ENCODE data around the gene AIFM2. TPM values are rescaled to one million over a fixed set of nuclear protein-coding genes. Genes with fewer than 3 reads are reported as not detected.

Gene AIFM2
- polyA plus RNA-seq, 4 donors: 3.8 to 15.7 (median 13.6) TPM

DNA sequence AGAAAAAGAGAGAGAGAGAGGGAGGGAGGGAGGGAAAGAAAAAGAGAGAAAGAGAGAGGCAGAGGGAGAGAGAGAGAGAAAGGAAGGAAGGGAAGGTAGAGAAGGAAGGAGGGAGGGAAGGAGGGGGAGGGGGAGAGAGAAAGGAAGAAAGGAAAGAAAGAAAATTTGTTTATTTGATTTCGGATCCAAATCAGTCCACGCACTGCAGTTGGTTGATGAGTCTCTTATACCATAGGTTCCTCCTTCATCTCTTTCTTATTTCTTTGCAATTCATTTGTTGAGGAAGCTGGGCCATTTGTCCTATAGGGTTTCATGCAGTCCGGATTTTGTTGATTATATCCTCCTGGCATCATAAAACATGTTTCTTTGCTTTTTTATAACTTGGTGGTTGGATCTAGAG, 34.4 kb downstream of the AIFM2 start:
- peaks cover 0 to 4% (median 0%) of the 10 kb centered on the region in 3 donors for H3K4me1 ChIP-seq (ENCODE audit: control insufficient read depth in 3 of 3, insufficient read depth in 2 of 3, low read depth in 1 of 3, low read length in 2 of 3)
- H3K9me3 ChIP-seq (ENCODE audit: control insufficient read depth in 2 of 2, insufficient read depth in 1 of 2, low read depth in 1 of 2, low read length in 1 of 2): peaks cover 0 to 3% of the 10 kb centered on the region in 2 donors
- H3K36me3 ChIP-seq (ENCODE audit: control insufficient read depth in 3 of 3, insufficient read depth in 2 of 3, low read depth in 1 of 3, low read length in 3 of 3): peaks cover 2 to 70% (median 3%) of the 10 kb centered on the region in 3 donors
- FAIRE-seq: no peak
- WGBS, 3 donors: 89 to 95% (median 93%) methylated on average over 3 of the region's 3 CpGs
- no peak for DNase-seq
- no peak overlapping the region for H3K27ac ChIP-seq (ENCODE audit: low read depth in 1 of 3, low read length in 2 of 3)
- no peak overlapping the region for H3K4me3 ChIP-seq (ENCODE audit: low read depth in 1 of 3, low read length in 3 of 3)
- H3K27me3 ChIP-seq (ENCODE audit: control insufficient read depth in 3 of 3, insufficient read depth in 3 of 3, low read length in 3 of 3): no peaks in the 10 kb centered on the region

DNA sequence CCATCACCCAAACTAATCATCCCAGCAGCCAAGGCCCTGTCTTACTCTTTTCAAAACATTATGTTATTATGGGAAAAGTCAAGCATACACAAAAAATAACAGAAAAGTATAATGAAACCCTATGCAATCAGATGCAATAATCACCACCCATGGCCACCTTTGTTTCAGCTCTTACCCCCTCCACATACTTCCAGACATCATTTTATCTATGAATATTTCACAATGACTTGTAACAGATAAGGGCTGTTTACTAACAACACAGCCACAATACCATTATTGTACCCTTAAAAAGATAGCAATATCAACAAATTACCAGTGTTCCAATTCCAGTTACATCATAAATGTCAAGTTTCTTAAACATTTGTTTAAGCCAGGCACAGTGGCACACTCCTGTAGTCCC, 35.2 kb downstream of the AIFM2 start:
- no peak overlapping the region for H3K4me3 ChIP-seq (ENCODE audit: low read depth in 1 of 3, low read length in 3 of 3)
- FAIRE-seq (no peak), DNase-seq (no peak)
- no peaks in the 10 kb centered on the region for H3K27me3 ChIP-seq (ENCODE audit: control insufficient read depth in 3 of 3, insufficient read depth in 3 of 3, low read length in 3 of 3)
- H3K4me1 ChIP-seq (ENCODE audit: control insufficient read depth in 3 of 3, insufficient read depth in 2 of 3, low read depth in 1 of 3, low read length in 2 of 3): peaks cover 0 to 7% (median 0%) of the 10 kb centered on the region in 3 donors
- peaks cover 2 to 71% (median 3%) of the 10 kb centered on the region in 3 donors for H3K36me3 ChIP-seq (ENCODE audit: control insufficient read depth in 3 of 3, insufficient read depth in 2 of 3, low read depth in 1 of 3, low read length in 3 of 3)
- no peak overlapping the region for H3K27ac ChIP-seq (ENCODE audit: low read depth in 1 of 3, low read length in 2 of 3)
- H3K9me3 ChIP-seq (ENCODE audit: control insufficient read depth in 2 of 2, insufficient read depth in 1 of 2, low read depth in 1 of 2, low read length in 1 of 2): peaks cover 0 to 3% of the 10 kb centered on the region in 2 donors

DNA sequence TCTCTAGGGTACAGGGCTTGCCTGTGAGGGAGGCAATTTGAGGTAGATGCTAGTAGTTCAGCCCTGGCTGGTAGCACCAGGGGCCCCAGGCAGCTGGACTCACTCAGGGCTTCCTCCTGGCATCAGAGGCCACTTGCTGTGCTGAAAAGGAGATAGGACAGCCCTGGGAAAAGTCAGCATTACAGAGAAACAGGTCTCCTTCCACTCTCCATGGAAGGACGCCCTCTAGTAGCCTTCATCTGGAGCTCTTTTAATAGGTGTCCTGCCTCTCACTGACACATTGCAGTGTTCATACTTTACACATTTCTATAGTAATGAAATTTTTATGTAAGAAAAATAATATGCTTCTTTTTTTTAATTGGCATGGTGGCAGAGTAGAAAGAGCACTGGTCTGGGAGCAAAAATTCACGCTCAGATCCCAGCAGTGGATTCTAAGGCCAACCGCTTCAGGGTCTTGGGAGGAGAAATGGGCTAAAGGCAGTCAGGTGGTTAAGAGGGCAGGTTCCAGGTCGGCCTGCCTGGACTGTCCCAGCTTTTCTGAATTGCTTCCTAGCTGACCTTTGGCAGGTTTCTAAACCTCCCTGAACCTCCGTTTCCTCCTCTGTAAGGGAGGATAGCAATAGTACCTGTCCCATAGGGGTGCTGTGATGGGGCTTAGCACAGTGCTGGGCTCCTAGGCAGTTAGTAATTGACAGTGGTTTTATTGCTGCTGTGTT, 35.8 kb downstream of the AIFM2 start:
- peaks cover 2 to 72% (median 3%) of the 10 kb centered on the region in 3 donors for H3K36me3 ChIP-seq (ENCODE audit: control insufficient read depth in 3 of 3, insufficient read depth in 2 of 3, low read depth in 1 of 3, low read length in 3 of 3)
- H3K4me1 ChIP-seq (ENCODE audit: control insufficient read depth in 3 of 3, insufficient read depth in 2 of 3, low read depth in 1 of 3, low read length in 2 of 3): peaks cover 0 to 13% (median 0%) of the 10 kb centered on the region in 3 donors
- FAIRE-seq (no peak), DNase-seq (no peak)
- 84 to 91% (median 89%) methylated on average over 5 of the region's 5 CpGs for WGBS, 3 donors
- H3K4me3 ChIP-seq (ENCODE audit: low read depth in 1 of 3, low read length in 3 of 3): no peak overlapping the region
- H3K27ac ChIP-seq (ENCODE audit: low read depth in 1 of 3, low read length in 2 of 3): no peak overlapping the region
- H3K9me3 ChIP-seq (ENCODE audit: control insufficient read depth in 2 of 2, insufficient read depth in 1 of 2, low read depth in 1 of 2, low read length in 1 of 2): peaks cover 0 to 3% of the 10 kb centered on the region in 2 donors
- H3K27me3 ChIP-seq (ENCODE audit: control insufficient read depth in 3 of 3, insufficient read depth in 3 of 3, low read length in 3 of 3): no peaks in the 10 kb centered on the region

DNA sequence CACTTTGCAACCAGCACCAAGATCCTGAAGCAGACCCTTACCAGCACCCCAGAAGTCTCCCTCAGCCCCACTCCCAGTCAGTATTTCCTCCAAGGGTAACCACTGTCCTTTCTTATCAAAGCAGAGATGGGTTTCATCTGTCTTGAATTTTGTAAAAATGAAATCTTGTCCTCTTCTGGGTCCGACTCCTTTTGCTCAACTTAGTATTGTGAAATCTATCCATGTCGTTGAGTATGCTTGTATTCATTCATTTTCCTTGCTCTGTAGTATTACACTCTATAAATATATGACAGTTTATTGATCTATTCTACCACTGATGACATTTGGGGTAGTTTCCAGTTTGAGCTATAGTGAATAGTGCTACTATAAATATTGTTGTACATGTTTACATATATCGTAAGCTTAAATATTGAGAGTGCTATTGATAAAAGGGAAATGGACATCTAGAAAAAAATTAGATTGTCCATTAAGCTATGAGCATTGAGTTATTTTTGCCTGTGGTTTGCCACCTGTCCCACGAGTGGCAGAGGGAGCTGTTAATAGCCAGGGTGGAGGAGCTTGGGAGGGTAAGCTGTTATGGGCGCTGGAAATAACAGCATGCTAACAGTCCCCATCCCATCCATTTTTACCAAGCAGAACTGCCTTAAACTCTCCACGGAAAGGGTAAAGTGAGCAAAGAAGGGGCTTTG, 36.5 kb downstream of the AIFM2 start:
- Histone ChIP-seq H3K4me1 (ENCODE audit: control insufficient read depth in 3 of 3, insufficient read depth in 2 of 3, low read depth in 1 of 3, low read length in 2 of 3) (peaks cover 0 to 20% (median 0%) of the 10 kb centered on the region in 3 donors), H3K27me3 (ENCODE audit: control insufficient read depth in 3 of 3, insufficient read depth in 3 of 3, low read length in 3 of 3) (no peaks in the 10 kb centered on the region), H3K9me3 (ENCODE audit: control insufficient read depth in 2 of 2, insufficient read depth in 1 of 2, low read depth in 1 of 2, low read length in 1 of 2) (no peaks in the 10 kb centered on the region), H3K36me3 (ENCODE audit: control insufficient read depth in 3 of 3, insufficient read depth in 2 of 3, low read depth in 1 of 3, low read length in 3 of 3) (peaks cover 2 to 72% (median 3%) of the 10 kb centered on the region in 3 donors), H3K4me3 (ENCODE audit: low read depth in 1 of 3, low read length in 3 of 3) (no peak overlapping the region), H3K27ac (ENCODE audit: low read depth in 1 of 3, low read length in 2 of 3) (no peak overlapping the region)
- 87 to 93% (median 88%) methylated on average over 6 of the region's 6 CpGs for WGBS, 3 donors
- DNase-seq: no peak
- FAIRE-seq: no peak

DNA sequence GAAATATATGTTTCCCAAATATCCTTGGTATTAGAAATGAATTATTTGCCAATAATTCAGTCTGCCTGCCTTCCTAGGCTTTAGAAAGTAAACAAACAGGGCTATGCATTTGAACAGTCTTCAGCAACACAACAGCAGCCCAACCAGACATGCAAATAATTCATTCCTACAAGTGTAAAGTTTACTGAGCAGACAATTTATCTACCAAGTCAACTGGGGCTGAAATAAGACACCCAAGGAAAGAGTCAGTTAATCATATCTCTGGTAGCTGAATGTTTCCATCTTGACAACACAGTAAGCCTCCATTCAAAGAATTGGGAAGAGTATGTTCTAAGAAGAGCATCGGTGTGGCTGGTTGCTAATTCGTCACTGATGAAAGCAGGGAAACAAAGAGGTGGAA, 38.4 kb downstream of the AIFM2 start:
- FAIRE-seq (no peak), DNase-seq (no peak)
- WGBS, 3 donors: 80 to 100% (median 96%) methylated on average over 2 of the region's 2 CpGs
- no peaks in the 10 kb centered on the region for H3K9me3 ChIP-seq (ENCODE audit: control insufficient read depth in 2 of 2, insufficient read depth in 1 of 2, low read depth in 1 of 2, low read length in 1 of 2)
- H3K4me3 ChIP-seq (ENCODE audit: low read depth in 1 of 3, low read length in 3 of 3): no peak overlapping the region
- H3K4me1 ChIP-seq (ENCODE audit: control insufficient read depth in 3 of 3, insufficient read depth in 2 of 3, low read depth in 1 of 3, low read length in 2 of 3): peaks cover 0 to 26% (median 0%) of the 10 kb centered on the region in 3 donors
- H3K27ac ChIP-seq (ENCODE audit: low read depth in 1 of 3, low read length in 2 of 3): no peak overlapping the region
- no peaks in the 10 kb centered on the region for H3K27me3 ChIP-seq (ENCODE audit: control insufficient read depth in 3 of 3, insufficient read depth in 3 of 3, low read length in 3 of 3)
- H3K36me3 ChIP-seq (ENCODE audit: control insufficient read depth in 3 of 3, insufficient read depth in 2 of 3, low read depth in 1 of 3, low read length in 3 of 3): peaks cover 2 to 57% (median 3%) of the 10 kb centered on the region in 3 donors

DNA sequence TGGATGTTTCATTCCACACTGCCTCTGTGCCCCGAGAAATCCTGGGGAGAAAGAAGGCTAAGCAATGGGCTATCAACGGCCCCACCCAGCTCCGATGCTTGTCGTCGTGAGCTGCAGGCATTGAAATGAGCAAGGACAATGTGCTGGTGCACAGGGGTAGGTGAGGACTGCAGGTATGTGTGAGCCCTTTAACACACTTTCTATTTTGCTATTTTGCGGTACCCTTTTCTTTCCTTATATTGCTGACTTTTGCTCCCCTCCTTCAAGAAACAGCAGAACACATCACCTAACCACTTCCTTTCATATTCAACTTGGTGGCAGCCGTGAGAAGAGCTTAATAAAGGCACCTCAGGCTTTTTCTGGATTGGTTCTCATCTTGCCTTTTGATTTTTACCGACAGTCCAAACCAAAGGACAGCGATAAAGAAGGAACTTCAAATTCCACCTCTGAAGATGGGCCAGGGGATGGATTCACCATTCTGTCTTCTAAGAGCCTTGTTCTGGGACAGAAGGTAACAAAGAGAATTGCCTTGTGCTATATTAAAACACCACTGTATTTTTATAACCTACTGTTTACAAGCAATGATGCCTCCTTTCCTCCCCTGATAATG, 39.2 kb downstream of the AIFM2 start:
- H3K9me3 ChIP-seq (ENCODE audit: control insufficient read depth in 2 of 2, insufficient read depth in 1 of 2, low read depth in 1 of 2, low read length in 1 of 2): no peaks in the 10 kb centered on the region
- H3K4me3 ChIP-seq (ENCODE audit: low read depth in 1 of 3, low read length in 3 of 3): no peak overlapping the region
- FAIRE-seq (no peak), DNase-seq (peak in 1 of 2 donors; percentile 48)
- H3K27ac ChIP-seq (ENCODE audit: low read depth in 1 of 3, low read length in 2 of 3): peak overlapping the region in 2 of 3 donors; percentile 1 to 87
- H3K27me3 ChIP-seq (ENCODE audit: control insufficient read depth in 3 of 3, insufficient read depth in 3 of 3, low read length in 3 of 3): no peaks in the 10 kb centered on the region
- peaks cover 2 to 49% (median 3%) of the 10 kb centered on the region in 3 donors for H3K36me3 ChIP-seq (ENCODE audit: control insufficient read depth in 3 of 3, insufficient read depth in 2 of 3, low read depth in 1 of 3, low read length in 3 of 3)
- H3K4me1 ChIP-seq (ENCODE audit: control insufficient read depth in 3 of 3, insufficient read depth in 2 of 3, low read depth in 1 of 3, low read length in 2 of 3): peaks cover 0 to 26% (median 0%) of the 10 kb centered on the region in 3 donors
- WGBS, 3 donors: 71 to 87% (median 81%) methylated on average over 9 of the region's 9 CpGs

DNA sequence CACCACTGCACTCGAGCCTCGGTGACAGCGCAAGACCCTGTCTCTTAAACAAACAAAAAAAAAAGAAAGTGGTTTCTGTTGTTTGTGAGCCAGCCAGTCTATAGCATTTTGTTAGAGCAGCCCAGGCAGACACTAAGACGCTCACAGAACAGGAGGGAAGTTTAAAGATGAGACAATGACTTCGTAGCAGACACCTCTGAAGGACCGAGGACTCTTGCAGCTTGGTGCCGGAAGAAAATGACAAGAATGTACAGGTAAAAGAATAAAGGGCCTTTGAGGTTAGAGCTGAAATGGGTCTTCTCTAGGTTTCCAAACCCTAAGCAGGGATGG, 40.3 kb downstream of the AIFM2 start:
- 70 to 90% (median 82%) methylated on average over 7 of the region's 7 CpGs for WGBS, 3 donors
- H3K4me3 ChIP-seq (ENCODE audit: low read depth in 1 of 3, low read length in 3 of 3): peak overlapping the region in 1 of 3 donors; percentile 34
- H3K27ac ChIP-seq (ENCODE audit: low read depth in 1 of 3, low read length in 2 of 3): peak overlapping the region in 2 of 3 donors; percentile 28 to 87
- FAIRE-seq (no peak), DNase-seq (no peak)
- H3K4me1 ChIP-seq (ENCODE audit: control insufficient read depth in 3 of 3, insufficient read depth in 2 of 3, low read depth in 1 of 3, low read length in 2 of 3): peaks cover 0 to 26% (median 0%) of the 10 kb centered on the region in 3 donors
- peaks cover 2 to 44% (median 3%) of the 10 kb centered on the region in 3 donors for H3K36me3 ChIP-seq (ENCODE audit: control insufficient read depth in 3 of 3, insufficient read depth in 2 of 3, low read depth in 1 of 3, low read length in 3 of 3)
- no peaks in the 10 kb centered on the region for H3K9me3 ChIP-seq (ENCODE audit: control insufficient read depth in 2 of 2, insufficient read depth in 1 of 2, low read depth in 1 of 2, low read length in 1 of 2)
- H3K27me3 ChIP-seq (ENCODE audit: control insufficient read depth in 3 of 3, insufficient read depth in 3 of 3, low read length in 3 of 3): no peaks in the 10 kb centered on the region

DNA sequence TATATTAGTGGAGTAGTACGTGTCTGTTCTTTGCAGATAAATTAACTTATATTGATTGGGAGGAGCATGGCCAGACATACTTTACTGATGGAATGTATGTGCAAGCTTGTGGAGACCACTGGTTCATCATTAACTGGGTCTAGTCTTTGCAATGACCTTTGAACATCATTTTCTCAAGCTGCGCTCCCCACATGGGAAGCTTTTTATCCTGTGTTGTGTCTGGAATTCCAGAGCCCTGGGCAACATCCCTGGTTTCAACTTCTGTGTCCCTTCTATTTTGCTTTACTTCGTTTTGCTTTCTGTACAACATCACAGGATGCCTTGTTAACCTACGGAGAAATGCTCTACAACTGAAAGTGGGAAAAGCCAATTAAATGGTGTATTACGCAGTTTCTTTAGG, 41.7 kb downstream of the AIFM2 start:
- FAIRE-seq: no peak
- Histone ChIP-seq H3K4me3 (ENCODE audit: low read depth in 1 of 3, low read length in 3 of 3) (no peak overlapping the region), H3K4me1 (ENCODE audit: control insufficient read depth in 3 of 3, insufficient read depth in 2 of 3, low read depth in 1 of 3, low read length in 2 of 3) (peaks cover 0 to 23% (median 0%) of the 10 kb centered on the region in 3 donors), H3K27me3 (ENCODE audit: control insufficient read depth in 3 of 3, insufficient read depth in 3 of 3, low read length in 3 of 3) (no peaks in the 10 kb centered on the region), H3K27ac (ENCODE audit: low read depth in 1 of 3, low read length in 2 of 3) (peak overlapping the region in 1 of 3 donors; percentile 87), H3K9me3 (ENCODE audit: control insufficient read depth in 2 of 2, insufficient read depth in 1 of 2, low read depth in 1 of 2, low read length in 1 of 2) (no peaks in the 10 kb centered on the region), H3K36me3 (ENCODE audit: control insufficient read depth in 3 of 3, insufficient read depth in 2 of 3, low read depth in 1 of 3, low read length in 3 of 3) (peaks cover 2 to 39% (median 3%) of the 10 kb centered on the region in 3 donors)
- WGBS, 3 donors: 64 to 76% (median 74%) methylated on average over 5 of the region's 5 CpGs
- DNase-seq: peak in 1 of 2 donors; percentile 90

Data from small intestine (tissue), 7 donors.